B cell (primary cell): ENCODE measurements around the gene DAP. TPM values are rescaled to one million over a fixed set of nuclear protein-coding genes. Genes with fewer than 3 reads are reported as not detected.

Experiments used
- ATAC-seq: fragments of 200-7000 bp; cut with Tn5 transposase; one replicate; pipeline ENCODE4 v1.10.0; 2021; ENCODE audit warnings: low read depth, mild to moderate bottlenecking, moderate number of reproducible peaks, moderate library complexity
- CTCF ChIA-PET: fragments of 350-600 bp; sonication (Branson Sonifier 250); formaldehyde crosslinking; loops from one replicate; lab custom pipeline; 2021; ENCODE audit warnings: antibody characterized with exemption, inconsistent platforms; lab: Charles Lee
- POLR2A ChIA-PET: fragments of 350-600 bp; sonication (Branson Sonifier 250); formaldehyde crosslinking; loops from one replicate; lab custom pipeline; 2021; ENCODE audit warnings: antibody characterized with exemption; lab: Charles Lee
- DNase-seq: peaks from one replicate; pipeline ENCODE4 v3.0.0; 2013
- H2AFZ ChIP-seq: 2 replicates; pipeline ENCODE4 v1.6.1; 2012; ENCODE audit warnings: mild to moderate bottlenecking, low read depth, low read length; ENCODE audit not compliant: insufficient read depth, poor library complexity, severe bottlenecking
- H3K27ac ChIP-seq, 2 donors: 1 replicate in 1 of 2; 2 replicates in 1 of 2; pipeline ENCODE4 v1.5.1; 2012 to 2013; ENCODE audit warnings: low read length in 2 of 2, mild to moderate bottlenecking in 2 of 2, moderate library complexity in 1 of 2
- H3K27me3 ChIP-seq, 4 experiments: fragments of 200-600 bp in 1 of 4; sonication (generic) in 1 of 4; replicated peaks in 1 of 4; 1 replicate in 2 of 4; 2 replicates in 2 of 4; pipeline versions ENCODE4 v1.6.1 to v1.7.0; 2013 to 2016; ENCODE audit warnings: low read length in 3 of 4, mild to moderate bottlenecking in 2 of 4, mixed read lengths in 1 of 4, moderate library complexity in 1 of 4; ENCODE audit not compliant: insufficient read depth in 4 of 4, control insufficient read depth in 3 of 4; ENCODE audit errors: control extremely low read depth in 1 of 4
- H3K36me3 ChIP-seq, 2 experiments: replicated peaks in 1 of 2; 1 replicate in 1 of 2; 2 replicates in 1 of 2; pipeline versions ENCODE4 v1.6.1 to v1.7.1; 2013; ENCODE audit warnings: low read length in 1 of 2; ENCODE audit not compliant: insufficient read depth in 2 of 2, control insufficient read depth in 1 of 2; ENCODE audit errors: control extremely low read depth in 1 of 2, extremely low read depth in 1 of 2
- H3K4me1 ChIP-seq, 2 donors: fragments of 200-600 bp in 1 of 2; sonication (generic) in 1 of 2; 1 replicate in 1 of 2; 2 replicates in 1 of 2; pipeline versions ENCODE4 v1.5.1 to v1.6.1; 2013 to 2017; ENCODE audit warnings: low read length in 2 of 2; ENCODE audit not compliant: control insufficient read depth in 2 of 2, insufficient read depth in 2 of 2
- H3K4me2 ChIP-seq: replicated peaks from 2 replicates; pipeline ENCODE3; 2012; ENCODE audit warnings: mild to moderate bottlenecking, low read depth, low read length; ENCODE audit not compliant: poor library complexity, severe bottlenecking
- H3K4me3 ChIP-seq, 5 experiments: fragments of 200-600 bp in 1 of 5; sonication (generic) in 1 of 5; 1 replicate in 3 of 5; 2 replicates in 2 of 5; pipeline versions ENCODE4 v1.5.1 to v1.7.0; 2011 to 2016; ENCODE audit warnings: low read length in 4 of 5, mild to moderate bottlenecking in 4 of 5, low read depth in 2 of 5, control low read depth in 1 of 5, moderate library complexity in 1 of 5; ENCODE audit not compliant: insufficient read depth in 1 of 5; ENCODE audit errors: control extremely low read depth in 1 of 5, extremely low read depth in 1 of 5
- H3K79me2 ChIP-seq: fragments of 200-600 bp; sonication (generic); one replicate; pipeline ENCODE4 v1.6.0; 2016; ENCODE audit warnings: low read length; ENCODE audit not compliant: control insufficient read depth, insufficient read depth
- H3K9ac ChIP-seq: fragments of 200-600 bp; sonication (generic); 2 replicates; pipeline ENCODE4 v1.6.1; 2017; ENCODE audit warnings: mild to moderate bottlenecking, low read length, moderate library complexity
- H3K9me3 ChIP-seq, 3 donors: one replicate each; pipeline versions ENCODE4 v1.6.1 to v1.7.1; 2013; ENCODE audit warnings: low read length in 2 of 3; ENCODE audit not compliant: control insufficient read depth in 2 of 3, insufficient read depth in 1 of 3; ENCODE audit errors: control extremely low read depth in 1 of 3
- H4K20me1 ChIP-seq: 2 replicates; pipeline ENCODE4 v1.6.0; 2012; ENCODE audit warnings: mild to moderate bottlenecking, low read length; ENCODE audit not compliant: insufficient read depth, control insufficient read depth, poor library complexity, severe bottlenecking
- H3K27ac Mint-ChIP-seq: one replicate; pipeline ENCODE4 v1.8.0; 2021; ENCODE audit warnings: mixed read lengths
- H3K27me3 Mint-ChIP-seq: one replicate; pipeline ENCODE4 v1.8.0; 2021; ENCODE audit warnings: mixed read lengths
- H3K4me1 Mint-ChIP-seq: one replicate; pipeline ENCODE4 v1.8.0; 2021; ENCODE audit warnings: mixed read lengths
- H3K4me3 Mint-ChIP-seq: one replicate; pipeline ENCODE4 v1.8.0; 2021; ENCODE audit warnings: mixed read lengths
- H3K9me3 Mint-ChIP-seq: one replicate; pipeline ENCODE4 v1.8.0; 2022; ENCODE audit warnings: mixed read lengths; ENCODE audit not compliant: insufficient read depth
- EZH2 ChIP-seq: IDR thresholded peaks from 2 replicates; pipeline ENCODE4 v1.6.1; 2012; ENCODE audit warnings: borderline replicate concordance, low read depth, mild to moderate bottlenecking, moderate library complexity, low read length; ENCODE audit not compliant: insufficient read depth, poor library complexity, severe bottlenecking
- WGBS: methylation state at CpG from one replicate; pipeline ENCODE4 v1.1.5; 2013; ENCODE audit warnings: missing lambda C conversion rate; ENCODE audit not compliant: insufficient coverage; 5-methylcytosine and 5-hydroxymethylcytosine counted together
- intact Hi-C: fragments of 100-400 bp; cut with micrococcal nuclease; formaldehyde crosslinking; loops from one replicate; pipeline ENCODE4 v1.10.0; 2022
- polyA plus RNA-seq: library from polyadenylated mRNA; depleted of rRNA; stranded (reverse); fragments of >200 nt; gene quantifications from 2 replicates; pipeline ENCODE4 v1.2.3, GENCODE V29; 2012
- total RNA-seq, 2 donors: library from RNA; stranded (reverse); fragments of 120-200 nt in 1 of 2; gene quantifications; 1 replicate in 1 of 2; 2 replicates in 1 of 2; pipeline versions ENCODE4 v1.2.3 to v1.2.4, GENCODE V29; 2013 to 2022
- TF ChIP-seq, protein P1 (sequence below): fragments of 200-600 bp; IDR thresholded peaks from one replicate; pipeline ENCODE4 v1.8.0; 2022; ENCODE audit warnings: antibody characterized with exemption, mild to moderate bottlenecking

DAP gene
- total and polyA plus RNA-seq, 2 donors (not counting 1 experiment from before 2014, with no cell fraction given): 42.6 to 49.8 TPM

GRCh38 chr5:10789021-10789420, 28.0 kb upstream of the DAP start:
- CTCF ChIA-PET: interaction anchor here (1.4 kb wide), 1 partner anchor 11 kb away, joined by 3 read pairs; no protein-coding TSS in a partner anchor

GRCh38 chr5:10788358-10788757, 27.3 kb upstream of the DAP start:
- TF ChIP-seq EZH2: no peak
- TF ChIP-seq, protein P1, sequence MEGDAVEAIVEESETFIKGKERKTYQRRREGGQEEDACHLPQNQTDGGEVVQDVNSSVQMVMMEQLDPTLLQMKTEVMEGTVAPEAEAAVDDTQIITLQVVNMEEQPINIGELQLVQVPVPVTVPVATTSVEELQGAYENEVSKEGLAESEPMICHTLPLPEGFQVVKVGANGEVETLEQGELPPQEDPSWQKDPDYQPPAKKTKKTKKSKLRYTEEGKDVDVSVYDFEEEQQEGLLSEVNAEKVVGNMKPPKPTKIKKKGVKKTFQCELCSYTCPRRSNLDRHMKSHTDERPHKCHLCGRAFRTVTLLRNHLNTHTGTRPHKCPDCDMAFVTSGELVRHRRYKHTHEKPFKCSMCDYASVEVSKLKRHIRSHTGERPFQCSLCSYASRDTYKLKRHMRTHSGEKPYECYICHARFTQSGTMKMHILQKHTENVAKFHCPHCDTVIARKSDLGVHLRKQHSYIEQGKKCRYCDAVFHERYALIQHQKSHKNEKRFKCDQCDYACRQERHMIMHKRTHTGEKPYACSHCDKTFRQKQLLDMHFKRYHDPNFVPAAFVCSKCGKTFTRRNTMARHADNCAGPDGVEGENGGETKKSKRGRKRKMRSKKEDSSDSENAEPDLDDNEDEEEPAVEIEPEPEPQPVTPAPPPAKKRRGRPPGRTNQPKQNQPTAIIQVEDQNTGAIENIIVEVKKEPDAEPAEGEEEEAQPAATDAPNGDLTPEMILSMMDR: no peak
- Histone ChIP-seq H3K4me2 (no peak overlapping the region), H2AFZ (no peak overlapping the region), H3K9ac (no peak overlapping the region), H3K4me1 (no peaks in the 10 kb centered on the region), H3K4me3 (no peak overlapping the region), H3K27ac (no peak overlapping the region), H3K9me3 (no peaks in the 10 kb centered on the region), H4K20me1 (no peaks in the 10 kb centered on the region), H3K79me2 (no peaks in the 10 kb centered on the region), H3K36me3 (no peaks in the 10 kb centered on the region), H3K27me3 (no peaks in the 10 kb centered on the region)
- ATAC-seq (no peak), DNase-seq (no peak)
- H3K4me1 Mint-ChIP-seq: no peaks in the 10 kb centered on the region
- intact Hi-C loops: no loop called here
- no peaks in the 10 kb centered on the region for H3K9me3 Mint-ChIP-seq
- WGBS: 91% methylated on average over 4 of the region's 5 CpGs
- CTCF ChIA-PET: interaction anchor here (1.4 kb wide), 1 partner anchor 10 kb away, joined by 3 read pairs; no protein-coding TSS in a partner anchor
- no peaks in the 10 kb centered on the region for H3K27me3 Mint-ChIP-seq
- no peak overlapping the region for H3K27ac Mint-ChIP-seq
- no peak overlapping the region for H3K4me3 Mint-ChIP-seq
- POLR2A ChIA-PET: no interaction called here

More at GRCh38 chr5:10789021-10789420, 28.0 kb upstream of the DAP start:
- Histone ChIP-seq H2AFZ (no peak overlapping the region), H3K4me2 (no peak overlapping the region), H3K36me3 (no peaks in the 10 kb centered on the region), H3K4me1 (no peaks in the 10 kb centered on the region), H3K9me3 (no peaks in the 10 kb centered on the region), H3K9ac (no peak overlapping the region), H4K20me1 (no peaks in the 10 kb centered on the region), H3K27me3 (no peaks in the 10 kb centered on the region), H3K4me3 (no peak overlapping the region), H3K79me2 (no peaks in the 10 kb centered on the region), H3K27ac (no peak overlapping the region)
- POLR2A ChIA-PET: no interaction called here
- 100% methylated on average over 2 of the region's 3 CpGs for WGBS
- ATAC-seq: no peak
- DNase-seq: no peak
- Mint-ChIP-seq H3K27me3 (no peaks in the 10 kb centered on the region), H3K9me3 (no peaks in the 10 kb centered on the region), H3K4me1 (no peaks in the 10 kb centered on the region), H3K27ac (no peak overlapping the region), H3K4me3 (no peak overlapping the region)
- TF ChIP-seq EZH2: no peak
- intact Hi-C loops: no loop called here
